H1 (cell line): ENCODE results near the gene PPP1R15B. TPM values are rescaled to one million over a fixed set of nuclear protein-coding genes. Genes with fewer than 3 reads are reported as not detected.

Experiments
- polyA plus RNA-seq, 7 experiments: library from polyadenylated mRNA; depleted of rRNA in 3 of 7; stranded (reverse) in 5 of 7; unstranded in 2 of 7; fragments of >200 nt in 5 of 7; fragments of 200-250 nt in 2 of 7; gene quantifications; 1 replicate in 5 of 7; 2 replicates in 1 of 7; 4 replicates in 1 of 7; pipeline versions ENCODE4 v1.2.1 to v1.2.3, GENCODE V29; 2011 to 2013; ENCODE audit warnings: missing spikeins in 2 of 7, mixed read lengths in 2 of 7
- total RNA-seq: library from RNA; stranded (reverse); fragmentation: NEBNext Ultra II Directional; extraction: Animal tissue kit (Norgen Biotek cat#: 25700); gene quantifications from 2 replicates; pipeline ENCODE4 v1.2.1, GENCODE V29; 2021
- TF ChIP-seq, protein P1 (sequence below): fragments of 300-600 bp; sonication (generic); IDR thresholded peaks from 2 replicates; pipeline ENCODE4 v1.7.1; 2012; ENCODE audit warnings: low read length, moderate library complexity, mild to moderate bottlenecking, inconsistent platforms; ENCODE audit not compliant: insufficient replicate concordance

PPP1R15B gene
- total and polyA plus RNA-seq, 2 of the 8 experiments (the other 6 are each of a cell fraction or from before 2014, with no cell fraction given): 14.4 to 72.2 TPM

DNA sequence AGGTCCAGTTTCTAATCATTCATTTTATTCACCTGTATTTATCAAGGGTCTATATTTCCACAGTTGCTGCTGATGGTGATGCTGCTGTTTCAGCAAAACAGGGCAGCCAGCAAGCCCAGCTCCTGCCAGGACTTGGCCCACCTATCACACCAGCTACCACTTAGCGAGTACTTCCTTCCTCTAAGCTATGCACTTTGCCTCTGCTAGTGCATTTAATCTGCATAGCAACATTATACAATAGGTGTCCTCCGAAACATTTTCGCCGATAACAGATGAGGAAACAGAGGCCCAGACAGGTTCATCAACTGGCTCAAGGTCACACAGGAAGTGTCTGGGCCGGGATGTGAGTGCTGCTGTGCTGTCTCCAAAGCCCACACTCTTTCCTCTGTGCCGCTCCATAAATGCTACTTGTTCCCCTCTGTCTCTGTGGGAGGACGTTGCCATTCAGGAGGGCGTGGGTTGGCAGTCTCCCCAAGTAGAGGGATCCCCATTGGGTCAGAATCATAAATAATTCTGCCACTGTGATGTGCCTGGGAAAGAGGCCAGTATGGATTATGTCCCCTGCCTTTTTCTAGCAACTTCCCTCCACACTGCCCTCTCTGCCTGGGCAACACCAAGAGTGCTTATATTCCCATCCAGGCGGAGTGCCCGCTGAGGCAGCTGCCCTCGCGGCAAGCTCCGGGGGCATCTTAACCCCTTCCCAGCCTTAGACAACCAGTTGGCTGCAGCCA lies 42.5 kb downstream of the PPP1R15B start (continued):
- TF ChIP-seq, protein P1, sequence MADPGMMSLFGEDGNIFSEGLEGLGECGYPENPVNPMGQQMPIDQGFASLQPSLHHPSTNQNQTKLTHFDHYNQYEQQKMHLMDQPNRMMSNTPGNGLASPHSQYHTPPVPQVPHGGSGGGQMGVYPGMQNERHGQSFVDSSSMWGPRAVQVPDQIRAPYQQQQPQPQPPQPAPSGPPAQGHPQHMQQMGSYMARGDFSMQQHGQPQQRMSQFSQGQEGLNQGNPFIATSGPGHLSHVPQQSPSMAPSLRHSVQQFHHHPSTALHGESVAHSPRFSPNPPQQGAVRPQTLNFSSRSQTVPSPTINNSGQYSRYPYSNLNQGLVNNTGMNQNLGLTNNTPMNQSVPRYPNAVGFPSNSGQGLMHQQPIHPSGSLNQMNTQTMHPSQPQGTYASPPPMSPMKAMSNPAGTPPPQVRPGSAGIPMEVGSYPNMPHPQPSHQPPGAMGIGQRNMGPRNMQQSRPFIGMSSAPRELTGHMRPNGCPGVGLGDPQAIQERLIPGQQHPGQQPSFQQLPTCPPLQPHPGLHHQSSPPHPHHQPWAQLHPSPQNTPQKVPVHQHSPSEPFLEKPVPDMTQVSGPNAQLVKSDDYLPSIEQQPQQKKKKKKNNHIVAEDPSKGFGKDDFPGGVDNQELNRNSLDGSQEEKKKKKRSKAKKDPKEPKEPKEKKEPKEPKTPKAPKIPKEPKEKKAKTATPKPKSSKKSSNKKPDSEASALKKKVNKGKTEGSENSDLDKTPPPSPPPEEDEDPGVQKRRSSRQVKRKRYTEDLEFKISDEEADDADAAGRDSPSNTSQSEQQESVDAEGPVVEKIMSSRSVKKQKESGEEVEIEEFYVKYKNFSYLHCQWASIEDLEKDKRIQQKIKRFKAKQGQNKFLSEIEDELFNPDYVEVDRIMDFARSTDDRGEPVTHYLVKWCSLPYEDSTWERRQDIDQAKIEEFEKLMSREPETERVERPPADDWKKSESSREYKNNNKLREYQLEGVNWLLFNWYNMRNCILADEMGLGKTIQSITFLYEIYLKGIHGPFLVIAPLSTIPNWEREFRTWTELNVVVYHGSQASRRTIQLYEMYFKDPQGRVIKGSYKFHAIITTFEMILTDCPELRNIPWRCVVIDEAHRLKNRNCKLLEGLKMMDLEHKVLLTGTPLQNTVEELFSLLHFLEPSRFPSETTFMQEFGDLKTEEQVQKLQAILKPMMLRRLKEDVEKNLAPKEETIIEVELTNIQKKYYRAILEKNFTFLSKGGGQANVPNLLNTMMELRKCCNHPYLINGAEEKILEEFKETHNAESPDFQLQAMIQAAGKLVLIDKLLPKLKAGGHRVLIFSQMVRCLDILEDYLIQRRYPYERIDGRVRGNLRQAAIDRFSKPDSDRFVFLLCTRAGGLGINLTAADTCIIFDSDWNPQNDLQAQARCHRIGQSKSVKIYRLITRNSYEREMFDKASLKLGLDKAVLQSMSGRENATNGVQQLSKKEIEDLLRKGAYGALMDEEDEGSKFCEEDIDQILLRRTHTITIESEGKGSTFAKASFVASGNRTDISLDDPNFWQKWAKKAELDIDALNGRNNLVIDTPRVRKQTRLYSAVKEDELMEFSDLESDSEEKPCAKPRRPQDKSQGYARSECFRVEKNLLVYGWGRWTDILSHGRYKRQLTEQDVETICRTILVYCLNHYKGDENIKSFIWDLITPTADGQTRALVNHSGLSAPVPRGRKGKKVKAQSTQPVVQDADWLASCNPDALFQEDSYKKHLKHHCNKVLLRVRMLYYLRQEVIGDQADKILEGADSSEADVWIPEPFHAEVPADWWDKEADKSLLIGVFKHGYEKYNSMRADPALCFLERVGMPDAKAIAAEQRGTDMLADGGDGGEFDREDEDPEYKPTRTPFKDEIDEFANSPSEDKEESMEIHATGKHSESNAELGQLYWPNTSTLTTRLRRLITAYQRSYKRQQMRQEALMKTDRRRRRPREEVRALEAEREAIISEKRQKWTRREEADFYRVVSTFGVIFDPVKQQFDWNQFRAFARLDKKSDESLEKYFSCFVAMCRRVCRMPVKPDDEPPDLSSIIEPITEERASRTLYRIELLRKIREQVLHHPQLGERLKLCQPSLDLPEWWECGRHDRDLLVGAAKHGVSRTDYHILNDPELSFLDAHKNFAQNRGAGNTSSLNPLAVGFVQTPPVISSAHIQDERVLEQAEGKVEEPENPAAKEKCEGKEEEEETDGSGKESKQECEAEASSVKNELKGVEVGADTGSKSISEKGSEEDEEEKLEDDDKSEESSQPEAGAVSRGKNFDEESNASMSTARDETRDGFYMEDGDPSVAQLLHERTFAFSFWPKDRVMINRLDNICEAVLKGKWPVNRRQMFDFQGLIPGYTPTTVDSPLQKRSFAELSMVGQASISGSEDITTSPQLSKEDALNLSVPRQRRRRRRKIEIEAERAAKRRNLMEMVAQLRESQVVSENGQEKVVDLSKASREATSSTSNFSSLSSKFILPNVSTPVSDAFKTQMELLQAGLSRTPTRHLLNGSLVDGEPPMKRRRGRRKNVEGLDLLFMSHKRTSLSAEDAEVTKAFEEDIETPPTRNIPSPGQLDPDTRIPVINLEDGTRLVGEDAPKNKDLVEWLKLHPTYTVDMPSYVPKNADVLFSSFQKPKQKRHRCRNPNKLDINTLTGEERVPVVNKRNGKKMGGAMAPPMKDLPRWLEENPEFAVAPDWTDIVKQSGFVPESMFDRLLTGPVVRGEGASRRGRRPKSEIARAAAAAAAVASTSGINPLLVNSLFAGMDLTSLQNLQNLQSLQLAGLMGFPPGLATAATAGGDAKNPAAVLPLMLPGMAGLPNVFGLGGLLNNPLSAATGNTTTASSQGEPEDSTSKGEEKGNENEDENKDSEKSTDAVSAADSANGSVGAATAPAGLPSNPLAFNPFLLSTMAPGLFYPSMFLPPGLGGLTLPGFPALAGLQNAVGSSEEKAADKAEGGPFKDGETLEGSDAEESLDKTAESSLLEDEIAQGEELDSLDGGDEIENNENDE: no peak
